Panc1 (cell line): ENCODE results near the gene NELFB. TPM values are rescaled to one million over a fixed set of nuclear protein-coding genes. Genes with fewer than 3 reads are reported as not detected.

Source experiments
- ATAC-seq: fragments of 200-7000 bp; cut with Tn5 transposase; 2 replicates; pipeline ENCODE4 v1.9.1; 2020; ENCODE audit warnings: mild to moderate bottlenecking, moderate library complexity
- BruUV-seq: library from RNA; stranded (reverse); fragments of 400-500 nt; replicated peaks from 2 replicates; lab custom pipeline; 2021; lab: Mats Ljungman, UMichigan
- CTCF ChIA-PET: fragments of 300-600 bp; sonication (Branson Sonifier 250); formaldehyde crosslinking; loops from one replicate; lab custom pipeline; 2022; ENCODE audit warnings: antibody characterized with exemption; lab: Charles Lee
- POLR2A ChIA-PET: fragments of 300-600 bp; sonication (Branson Sonifier 250); formaldehyde crosslinking; loops from one replicate; lab custom pipeline; 2022; ENCODE audit warnings: antibody characterized with exemption; lab: Charles Lee
- DNase-seq: peaks from one replicate; pipeline ENCODE4 v3.0.0-alpha.2; 2010; ENCODE audit warnings: low read depth, low spot score
- H3K27ac ChIP-seq: 2 replicates; pipeline ENCODE4 v1.5.1; 2011; ENCODE audit warnings: mild to moderate bottlenecking, low read length, inconsistent platforms
- H3K27me3 ChIP-seq: fragments of 200-500 bp; sonication (Bioruptor generic); 2 replicates; pipeline ENCODE4 v1.6.0; 2014; ENCODE audit warnings: low read length, inconsistent platforms; ENCODE audit not compliant: control insufficient read depth, insufficient read depth
- H3K36me3 ChIP-seq: fragments of 200-500 bp; sonication (Bioruptor generic); 2 replicates; pipeline ENCODE4 v1.5.1; 2014; ENCODE audit warnings: inconsistent platforms, mild to moderate bottlenecking, low read length, moderate library complexity; ENCODE audit not compliant: control insufficient read depth, insufficient read depth
- H3K4me1 ChIP-seq: 2 replicates; pipeline ENCODE4 v1.5.1; 2011; ENCODE audit warnings: inconsistent platforms, mild to moderate bottlenecking, low read length, moderate library complexity; ENCODE audit not compliant: control insufficient read depth, insufficient read depth
- H3K4me3 ChIP-seq, 2 experiments: 2 replicates each; pipeline ENCODE4 v1.5.1; 2011 to 2012; ENCODE audit warnings: low read depth in 2 of 2, low read length in 2 of 2, mild to moderate bottlenecking in 2 of 2, inconsistent platforms in 1 of 2, moderate library complexity in 1 of 2
- H3K9me3 ChIP-seq: fragments of 200-500 bp; sonication (Bioruptor generic); 2 replicates; pipeline ENCODE4 v1.5.1; 2014; ENCODE audit warnings: low read depth, mild to moderate bottlenecking, inconsistent platforms, low read length, moderate library complexity; ENCODE audit not compliant: control insufficient read depth, insufficient read depth
- CTCF ChIP-seq: fragments of 450-650 bp; IDR thresholded peaks from 2 replicates; pipeline ENCODE4 v1.5.1; 2017; ENCODE audit warnings: mild to moderate bottlenecking
- POLR2AphosphoS5 ChIP-seq: IDR thresholded peaks from 2 replicates; pipeline ENCODE4 v1.6.1; 2012; ENCODE audit warnings: mild to moderate bottlenecking, low read depth, low read length, moderate library complexity
- REST ChIP-seq, 2 experiments: IDR thresholded peaks; 2 replicates each; pipeline ENCODE4 v1.6.1; 2011 to 2012; ENCODE audit warnings: low read depth in 2 of 2, control low read depth in 1 of 2, low read length in 1 of 2, mild to moderate bottlenecking in 1 of 2, moderate library complexity in 1 of 2; ENCODE audit not compliant: insufficient read depth in 1 of 2
- SIN3A ChIP-seq: IDR thresholded peaks from 2 replicates; pipeline ENCODE4 v1.6.1; 2012; ENCODE audit warnings: low read depth, mild to moderate bottlenecking, low read length, moderate library complexity, borderline replicate concordance; ENCODE audit not compliant: insufficient read depth
- TCF7L2 ChIP-seq: IDR thresholded peaks from 2 replicates; pipeline ENCODE4 v1.6.1; 2011; ENCODE audit warnings: mild to moderate bottlenecking, low read depth, low read length, inconsistent platforms
- in situ Hi-C: cut with HindIII; loops from 2 replicates; pipeline ENCODE4 v1.10.0; 2016; ENCODE audit warnings: low sequenced_read_pairs, low pct_unique_long_range_greater_than_20kb
- intact Hi-C: fragments of 100-400 bp; cut with micrococcal nuclease; formaldehyde crosslinking; loops from one replicate; pipeline ENCODE4 v1.10.0; 2022; ENCODE audit not compliant: unreplicated experiment
- total RNA-seq: library from RNA; stranded (reverse); gene quantifications from one replicate; pipeline ENCODE4 v1.2.1, GENCODE V29; 2021; ENCODE audit not compliant: unreplicated experiment

The NELFB gene
- total RNA-seq, 1 experiment from 2014 or later: 62.4 TPM

- Histone ChIP-seq H3K4me3 (no peak overlapping the region), H3K27me3 (no peaks in the 10 kb centered on the region), H3K4me1 (no peaks in the 10 kb centered on the region), H3K36me3 (no peaks in the 10 kb centered on the region; the same call in 1 of the 2 replicates), H3K9me3 (no peaks in the 10 kb centered on the region), H3K27ac (no peak overlapping the region)
- ATAC-seq: no peak
- POLR2A ChIA-PET: interaction anchor here (0.7 kb wide), 1 partner anchor 41 kb away, joined by 3 read pairs; no protein-coding TSS in a partner anchor
- BruUV-seq: no TSS peak
- in situ Hi-C loops: no loop called here
- intact Hi-C loops: no loop called here
- TF ChIP-seq POLR2AphosphoS5: no peak
- TF ChIP-seq SIN3A: no peak
- TF ChIP-seq TCF7L2: no peak
- no peak for TF ChIP-seq REST (IDR thresholded peaks at IDR 0.05; ENCODE audit: insufficient read depth in 1 of 2, low read depth in 2 of 2, low read length in 1 of 2)
- TF ChIP-seq CTCF: no peak
- DNase-seq: no peak
- CTCF ChIA-PET: interaction anchor here (0.6 kb wide), 1 partner anchor 9 kb away, joined by 6 read pairs; no protein-coding TSS in a partner anchor
Observed at GRCh38 chr9:137268538-137269201, 13.5 kb downstream of the NELFB start.

- Histone ChIP-seq H3K36me3 (no peaks in the 10 kb centered on the region; the same call in 1 of the 2 replicates), H3K9me3 (no peaks in the 10 kb centered on the region), H3K4me1 (no peaks in the 10 kb centered on the region; the same call in 1 of the 2 replicates), H3K27ac (no peak overlapping the region), H3K27me3 (no peaks in the 10 kb centered on the region), H3K4me3 (no peak overlapping the region)
- CTCF ChIA-PET: no interaction called here
- ATAC-seq (no peak), DNase-seq (no peak)
- no TSS peak for BruUV-seq
- intact Hi-C loops (no loop called here), in situ Hi-C loops (no loop called here)
- TF ChIP-seq CTCF (no peak), TCF7L2 (no peak)
- POLR2A ChIA-PET: interaction anchor here (0.7 kb wide), 1 partner anchor 42 kb away, joined by 3 read pairs; no protein-coding TSS in a partner anchor
Observed at GRCh38 chr9:137269231-137269772, 14.2 kb downstream of the NELFB start.
